ENCODE measurements around the gene LINGO3.
"Not testable (repeated sequence)": the region's sequence is repeated elsewhere in the genome, so short reads cannot be mapped to it uniquely, and the experiment has no call there.

LINGO3 gene

GRCh38 chr19:2308114-2308556 lies at the start of gene LINGO3:
LINGO3 (minus strand) TSS chr19:2308154; CDS start chr19:2291776, 16,378 bp downstream.
- no peak for DNase-seq

- no peak for DNase-seq
Observed at GRCh38 chr19:2356036-2356646, 48.2 kb upstream of the LINGO3 start.

- DNase-seq: no peak
Observed at GRCh38 chr19:2355168-2356035, 47.4 kb upstream of the LINGO3 start.

GRCh38 chr19:2354670-2355069 lies 46.7 kb upstream of the LINGO3 start:
- no peak for DNase-seq

GRCh38 chr19:2353887-2354592 lies 46.1 kb upstream of the LINGO3 start:
- no peak for DNase-seq

GRCh38 chr19:2353159-2353886 lies 45.4 kb upstream of the LINGO3 start:
- no peak for DNase-seq

- DNase-seq: no peak
Observed at GRCh38 chr19:2352121-2352520, 44.2 kb upstream of the LINGO3 start.

- DNase-seq: no peak
Observed at GRCh38 chr19:2351591-2351990, 43.6 kb upstream of the LINGO3 start.

- no peak for DNase-seq
Observed at GRCh38 chr19:2350656-2351055, 42.7 kb upstream of the LINGO3 start.

GRCh38 chr19:2349818-2350217 lies 41.9 kb upstream of the LINGO3 start:
- DNase-seq: not testable (repeated sequence)

GRCh38 chr19:2345794-2346663 lies 38.1 kb upstream of the LINGO3 start:
- no peak for DNase-seq

GRCh38 chr19:2345076-2345475 lies 37.1 kb upstream of the LINGO3 start:
- DNase-seq: no peak

GRCh38 chr19:2344381-2344870 lies 36.5 kb upstream of the LINGO3 start:
- no peak for DNase-seq

- DNase-seq: no peak
Observed at GRCh38 chr19:2343289-2343982, 35.5 kb upstream of the LINGO3 start.

- no peak for DNase-seq
Observed at GRCh38 chr19:2342656-2343288, 34.8 kb upstream of the LINGO3 start.

- no peak for DNase-seq
Observed at GRCh38 chr19:2341982-2342381, 34.0 kb upstream of the LINGO3 start.

GRCh38 chr19:2341244-2341751 lies 33.3 kb upstream of the LINGO3 start:
- DNase-seq: no peak

GRCh38 chr19:2340496-2341243 lies 32.7 kb upstream of the LINGO3 start:
- DNase-seq: no peak

- no peak for DNase-seq
Observed at GRCh38 chr19:2339644-2340310, 31.8 kb upstream of the LINGO3 start.
